Panc1 (cell line): ENCODE data around the gene LINC00237.

Experiments
- POLR2AphosphoS5 ChIP-seq: IDR thresholded peaks from 2 replicates; pipeline ENCODE4 v1.6.1; 2012; ENCODE audit warnings: mild to moderate bottlenecking, low read depth, low read length, moderate library complexity
- TF ChIP-seq, protein P1 (sequence below): fragments of 450-650 bp; IDR thresholded peaks from 2 replicates; pipeline ENCODE4 v1.5.1; 2017; ENCODE audit warnings: mild to moderate bottlenecking
- TF ChIP-seq, protein P2 (sequence below), 2 experiments: IDR thresholded peaks; 2 replicates each; pipeline ENCODE4 v1.6.1; 2011 to 2012; ENCODE audit warnings: low read depth in 2 of 2, control low read depth in 1 of 2, low read length in 1 of 2, mild to moderate bottlenecking in 1 of 2, moderate library complexity in 1 of 2; ENCODE audit not compliant: insufficient read depth in 1 of 2

DNA sequence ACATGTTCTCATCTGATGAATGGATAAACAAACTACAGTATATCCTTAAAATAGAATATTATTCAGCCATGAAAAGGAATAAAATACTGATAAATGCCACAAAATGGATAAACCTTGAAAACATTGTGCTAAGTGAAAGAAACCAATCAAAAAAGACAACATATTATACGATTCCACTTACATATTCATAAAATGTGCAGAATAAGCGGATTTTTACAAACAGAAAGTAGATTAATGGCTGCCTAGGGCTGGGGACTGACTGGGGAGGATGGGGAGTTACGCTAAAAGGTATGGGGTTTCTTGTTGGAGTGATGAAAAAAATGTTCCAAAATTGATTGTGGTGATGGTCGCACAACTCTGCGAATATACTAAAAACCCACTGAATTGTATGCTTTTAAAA is 49.1 kb upstream of the LINC00237 start:
- TF ChIP-seq, protein P1, sequence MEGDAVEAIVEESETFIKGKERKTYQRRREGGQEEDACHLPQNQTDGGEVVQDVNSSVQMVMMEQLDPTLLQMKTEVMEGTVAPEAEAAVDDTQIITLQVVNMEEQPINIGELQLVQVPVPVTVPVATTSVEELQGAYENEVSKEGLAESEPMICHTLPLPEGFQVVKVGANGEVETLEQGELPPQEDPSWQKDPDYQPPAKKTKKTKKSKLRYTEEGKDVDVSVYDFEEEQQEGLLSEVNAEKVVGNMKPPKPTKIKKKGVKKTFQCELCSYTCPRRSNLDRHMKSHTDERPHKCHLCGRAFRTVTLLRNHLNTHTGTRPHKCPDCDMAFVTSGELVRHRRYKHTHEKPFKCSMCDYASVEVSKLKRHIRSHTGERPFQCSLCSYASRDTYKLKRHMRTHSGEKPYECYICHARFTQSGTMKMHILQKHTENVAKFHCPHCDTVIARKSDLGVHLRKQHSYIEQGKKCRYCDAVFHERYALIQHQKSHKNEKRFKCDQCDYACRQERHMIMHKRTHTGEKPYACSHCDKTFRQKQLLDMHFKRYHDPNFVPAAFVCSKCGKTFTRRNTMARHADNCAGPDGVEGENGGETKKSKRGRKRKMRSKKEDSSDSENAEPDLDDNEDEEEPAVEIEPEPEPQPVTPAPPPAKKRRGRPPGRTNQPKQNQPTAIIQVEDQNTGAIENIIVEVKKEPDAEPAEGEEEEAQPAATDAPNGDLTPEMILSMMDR = no peak
- no peak for TF ChIP-seq POLR2AphosphoS5
- TF ChIP-seq, protein P2, sequence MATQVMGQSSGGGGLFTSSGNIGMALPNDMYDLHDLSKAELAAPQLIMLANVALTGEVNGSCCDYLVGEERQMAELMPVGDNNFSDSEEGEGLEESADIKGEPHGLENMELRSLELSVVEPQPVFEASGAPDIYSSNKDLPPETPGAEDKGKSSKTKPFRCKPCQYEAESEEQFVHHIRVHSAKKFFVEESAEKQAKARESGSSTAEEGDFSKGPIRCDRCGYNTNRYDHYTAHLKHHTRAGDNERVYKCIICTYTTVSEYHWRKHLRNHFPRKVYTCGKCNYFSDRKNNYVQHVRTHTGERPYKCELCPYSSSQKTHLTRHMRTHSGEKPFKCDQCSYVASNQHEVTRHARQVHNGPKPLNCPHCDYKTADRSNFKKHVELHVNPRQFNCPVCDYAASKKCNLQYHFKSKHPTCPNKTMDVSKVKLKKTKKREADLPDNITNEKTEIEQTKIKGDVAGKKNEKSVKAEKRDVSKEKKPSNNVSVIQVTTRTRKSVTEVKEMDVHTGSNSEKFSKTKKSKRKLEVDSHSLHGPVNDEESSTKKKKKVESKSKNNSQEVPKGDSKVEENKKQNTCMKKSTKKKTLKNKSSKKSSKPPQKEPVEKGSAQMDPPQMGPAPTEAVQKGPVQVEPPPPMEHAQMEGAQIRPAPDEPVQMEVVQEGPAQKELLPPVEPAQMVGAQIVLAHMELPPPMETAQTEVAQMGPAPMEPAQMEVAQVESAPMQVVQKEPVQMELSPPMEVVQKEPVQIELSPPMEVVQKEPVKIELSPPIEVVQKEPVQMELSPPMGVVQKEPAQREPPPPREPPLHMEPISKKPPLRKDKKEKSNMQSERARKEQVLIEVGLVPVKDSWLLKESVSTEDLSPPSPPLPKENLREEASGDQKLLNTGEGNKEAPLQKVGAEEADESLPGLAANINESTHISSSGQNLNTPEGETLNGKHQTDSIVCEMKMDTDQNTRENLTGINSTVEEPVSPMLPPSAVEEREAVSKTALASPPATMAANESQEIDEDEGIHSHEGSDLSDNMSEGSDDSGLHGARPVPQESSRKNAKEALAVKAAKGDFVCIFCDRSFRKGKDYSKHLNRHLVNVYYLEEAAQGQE (IDR thresholded peaks at IDR 0.05; ENCODE audit: insufficient read depth in 1 of 2, low read depth in 2 of 2, low read length in 1 of 2) = no peak
